M059J (cell line): Measurements from ENCODE around the gene CHP1. TPM values are rescaled to one million over a fixed set of nuclear protein-coding genes. Genes with fewer than 3 reads are reported as not detected.
"Not testable (repeated sequence)": the region's sequence is repeated elsewhere in the genome, so short reads cannot be mapped to it uniquely, and the experiment has no call there.

ENCODE experiments used
- DNase-seq: peaks from one replicate; pipeline ENCODE4 v3.0.0-alpha.2; 2012; ENCODE audit warnings: low read depth
- total RNA-seq: library from RNA; depleted of rRNA; stranded (reverse); fragments of >200 nt; shearing (Covaris generic); gene quantifications from 2 replicates; pipeline ENCODE4 v1.2.3, GENCODE V29; 2014

Gene CHP1
- total RNA-seq, 1 experiment from 2014 or later: 81.7 TPM

DNA sequence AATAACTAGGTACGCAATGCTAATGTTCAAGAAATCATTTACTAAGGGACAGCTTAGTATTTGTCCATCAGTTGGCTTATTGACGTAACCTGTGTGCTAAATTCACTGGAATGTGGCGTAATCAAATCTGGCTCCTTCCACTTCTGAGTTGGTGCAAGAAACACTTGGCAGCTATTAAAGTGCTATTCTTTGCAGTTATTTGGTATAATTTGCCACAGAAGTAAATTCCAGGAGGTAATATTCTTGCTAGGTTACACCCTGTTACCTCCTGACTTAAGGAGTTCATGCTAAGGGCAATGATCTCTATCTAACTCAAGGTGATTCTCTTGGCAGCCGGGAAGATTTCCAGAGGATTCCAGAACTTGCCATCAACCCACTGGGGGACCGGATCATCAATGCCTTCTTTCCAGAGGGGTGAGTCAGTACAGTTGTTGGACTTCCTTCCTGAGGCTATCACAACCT, 25.5 kb downstream of the CHP1 start:
- no peak for DNase-seq

DNA sequence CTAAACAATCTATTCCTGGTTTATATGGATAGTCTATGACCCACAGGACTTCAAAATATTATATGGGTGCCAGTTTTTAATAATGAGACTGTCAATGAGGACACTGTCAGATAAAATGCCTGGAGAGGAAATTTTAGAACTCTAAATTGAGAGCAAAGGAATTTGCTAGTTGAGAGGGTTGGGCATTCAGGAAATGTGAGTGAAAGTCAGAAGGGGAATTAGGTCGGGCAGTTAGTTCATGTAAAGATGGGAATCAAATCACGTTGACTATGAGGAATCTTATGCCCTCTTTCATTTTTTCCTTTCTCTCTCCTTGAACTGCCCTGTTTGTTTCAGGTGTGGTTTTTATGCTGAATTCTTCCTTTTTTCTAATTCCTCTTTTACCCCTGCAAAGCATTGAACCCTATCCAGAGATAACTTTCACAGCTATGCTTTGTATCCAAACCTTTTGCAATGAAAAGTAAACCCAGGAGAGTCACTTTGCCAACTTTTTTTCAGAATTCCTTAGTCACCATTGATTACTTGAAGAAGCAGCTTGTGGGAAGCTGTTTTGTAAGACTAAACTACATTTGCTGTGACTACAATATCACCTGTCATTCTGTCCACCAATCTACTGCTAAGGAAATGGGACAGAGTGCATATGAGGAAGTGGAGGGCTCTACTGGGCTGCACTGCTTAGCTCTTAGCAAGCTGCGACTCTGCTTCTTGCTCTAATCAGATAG, 27.8 kb downstream of the CHP1 start:
- DNase-seq: no peak

DNA sequence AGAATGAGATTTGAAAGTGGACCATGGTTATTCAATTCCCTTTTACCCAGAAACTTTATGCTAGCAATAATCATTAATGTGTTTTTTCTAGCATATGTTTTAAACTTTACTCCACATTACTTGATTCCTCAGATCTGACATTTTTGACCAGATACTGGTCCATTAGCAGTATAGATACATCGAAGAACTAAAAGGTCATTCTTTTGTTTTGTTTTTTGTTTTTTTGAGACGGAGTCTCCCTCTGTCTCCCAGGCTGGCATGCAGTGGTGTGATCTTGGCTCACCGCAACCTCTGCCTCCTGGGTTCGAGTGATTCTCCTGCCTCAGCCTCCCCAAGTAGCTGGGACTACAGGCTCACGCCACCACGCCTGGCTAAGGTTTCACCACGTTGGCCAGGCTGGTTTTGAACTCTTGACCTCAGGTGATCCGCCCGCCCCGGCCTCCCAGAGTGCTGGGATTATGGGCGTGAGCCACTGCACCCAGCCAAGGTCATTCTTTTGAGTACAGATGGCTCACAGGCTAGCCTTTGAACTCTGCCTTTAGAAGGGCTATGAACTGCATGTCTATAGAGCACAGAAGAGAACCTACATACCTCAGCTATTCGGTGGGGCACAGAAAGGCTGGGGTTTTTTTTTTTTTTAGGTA, 28.6 kb downstream of the CHP1 start:
- no peak for DNase-seq

DNA sequence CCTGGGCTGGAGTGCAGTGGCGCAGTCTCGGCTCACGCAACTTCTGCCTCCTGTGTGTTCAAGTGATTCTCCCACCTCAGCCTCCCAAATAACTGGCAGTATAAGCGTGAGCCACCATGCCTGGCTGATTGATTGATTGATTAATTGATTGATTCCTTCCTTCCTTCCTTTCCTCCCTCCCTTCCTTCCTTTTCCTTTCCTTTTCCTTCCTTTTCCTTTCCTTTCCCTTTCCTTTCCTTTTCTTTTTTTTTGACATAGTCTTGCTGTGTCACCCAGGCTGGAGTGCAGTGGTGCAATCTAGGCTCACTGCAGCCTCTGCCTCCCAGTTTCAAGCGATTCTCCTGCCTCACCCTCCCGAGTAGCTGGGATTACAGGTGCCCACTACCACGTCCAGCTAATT, 29.9 kb downstream of the CHP1 start:
- not testable (repeated sequence) for DNase-seq

DNA sequence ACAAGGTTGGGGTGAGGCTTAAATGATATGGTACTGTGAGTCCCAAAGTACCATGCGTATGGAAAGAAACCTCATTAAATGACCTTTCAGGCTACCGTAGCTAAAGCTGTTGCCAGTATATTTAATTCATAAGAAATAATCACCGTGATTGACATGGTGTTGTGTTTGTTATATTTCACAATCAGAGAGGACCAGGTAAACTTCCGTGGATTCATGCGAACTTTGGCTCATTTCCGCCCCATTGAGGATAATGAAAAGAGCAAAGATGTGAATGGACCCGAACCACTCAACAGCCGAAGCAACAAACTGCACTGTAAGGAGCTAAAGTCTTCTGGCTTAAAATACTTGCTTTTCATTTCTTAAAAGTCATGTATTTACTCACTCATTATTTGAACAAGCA, 31.5 kb downstream of the CHP1 start:
- DNase-seq: no peak

DNA sequence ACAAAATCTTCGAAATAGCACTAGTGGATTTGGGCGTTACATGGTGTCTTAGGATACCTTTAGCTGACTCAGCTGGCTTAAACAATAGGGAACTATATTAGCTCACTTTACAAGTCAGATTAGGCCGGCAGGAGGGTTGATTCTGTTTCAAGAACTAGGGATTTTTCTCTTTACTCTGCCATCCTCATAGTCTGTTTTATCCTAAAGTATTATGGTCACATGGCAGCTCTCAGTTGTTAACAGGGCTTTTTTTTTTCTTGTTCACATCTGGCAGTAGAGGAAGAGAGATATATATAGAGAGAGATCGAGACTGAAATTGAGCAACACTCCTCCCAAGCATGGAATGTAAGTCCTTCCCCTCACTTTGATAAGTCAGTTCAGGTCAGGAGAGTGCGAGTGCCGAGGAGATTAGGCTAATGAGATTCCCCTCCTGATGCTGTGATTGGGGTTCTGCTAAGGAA, 32.9 kb downstream of the CHP1 start:
- DNase-seq: no peak

DNA sequence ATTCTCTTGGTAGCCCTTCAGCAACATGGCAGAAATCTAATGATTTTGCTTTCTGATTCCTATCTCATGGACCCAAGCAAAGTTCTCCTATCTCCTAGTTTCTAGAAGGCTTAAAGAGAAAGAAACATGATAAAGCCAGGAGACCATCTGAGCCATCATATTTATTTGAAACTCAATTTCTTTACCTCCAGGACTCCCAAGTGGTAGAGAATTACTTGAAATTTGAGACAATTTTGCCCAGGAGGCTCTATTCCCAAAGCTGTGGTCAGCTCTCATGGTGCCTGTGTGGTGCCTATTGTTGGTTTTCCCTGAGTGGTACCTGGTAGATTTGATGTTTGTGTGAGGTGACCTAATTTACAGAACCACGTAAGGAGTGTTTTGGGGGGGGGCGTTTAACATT, 38.8 kb downstream of the CHP1 start:
- DNase-seq: no peak

DNA sequence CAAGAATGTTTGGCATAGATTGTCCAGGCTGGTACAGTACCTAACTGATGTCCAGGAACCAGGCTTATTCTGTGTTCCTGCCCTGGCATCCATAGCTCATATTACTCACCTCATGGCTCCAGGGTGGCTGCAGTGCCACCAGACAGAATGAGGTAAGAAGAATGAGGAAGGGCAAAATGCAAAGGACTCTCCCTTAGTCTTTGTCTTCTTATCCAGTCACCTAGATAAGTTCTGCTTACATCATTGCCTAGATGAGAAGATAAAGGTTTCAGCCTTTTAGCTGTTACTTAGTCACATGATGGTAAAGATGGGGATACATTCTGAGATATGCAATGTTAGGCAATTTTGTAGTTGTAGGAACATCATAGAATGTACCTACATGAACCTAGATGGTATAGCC, 45.8 kb downstream of the CHP1 start:
- peak; percentile 34 for DNase-seq

DNA sequence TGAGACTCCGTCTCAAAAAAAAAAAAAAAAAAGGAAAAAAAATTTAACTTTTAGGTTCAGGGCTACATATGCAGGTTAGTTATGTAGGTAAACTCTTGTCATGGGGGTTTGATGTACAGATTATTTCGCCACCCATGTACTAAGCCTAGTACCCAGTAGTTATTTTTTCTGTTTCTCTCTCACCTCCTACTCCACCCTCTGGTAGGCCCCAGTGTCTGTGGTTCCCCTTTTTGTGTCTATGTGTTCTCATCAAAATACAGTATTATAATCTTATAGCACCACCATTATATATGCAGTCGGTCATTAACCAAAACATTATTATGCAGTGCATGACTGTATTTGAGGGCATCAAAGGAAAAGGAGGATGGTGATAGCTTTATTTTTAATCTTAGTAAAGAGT, 47.3 kb downstream of the CHP1 start:
- no peak for DNase-seq

DNA sequence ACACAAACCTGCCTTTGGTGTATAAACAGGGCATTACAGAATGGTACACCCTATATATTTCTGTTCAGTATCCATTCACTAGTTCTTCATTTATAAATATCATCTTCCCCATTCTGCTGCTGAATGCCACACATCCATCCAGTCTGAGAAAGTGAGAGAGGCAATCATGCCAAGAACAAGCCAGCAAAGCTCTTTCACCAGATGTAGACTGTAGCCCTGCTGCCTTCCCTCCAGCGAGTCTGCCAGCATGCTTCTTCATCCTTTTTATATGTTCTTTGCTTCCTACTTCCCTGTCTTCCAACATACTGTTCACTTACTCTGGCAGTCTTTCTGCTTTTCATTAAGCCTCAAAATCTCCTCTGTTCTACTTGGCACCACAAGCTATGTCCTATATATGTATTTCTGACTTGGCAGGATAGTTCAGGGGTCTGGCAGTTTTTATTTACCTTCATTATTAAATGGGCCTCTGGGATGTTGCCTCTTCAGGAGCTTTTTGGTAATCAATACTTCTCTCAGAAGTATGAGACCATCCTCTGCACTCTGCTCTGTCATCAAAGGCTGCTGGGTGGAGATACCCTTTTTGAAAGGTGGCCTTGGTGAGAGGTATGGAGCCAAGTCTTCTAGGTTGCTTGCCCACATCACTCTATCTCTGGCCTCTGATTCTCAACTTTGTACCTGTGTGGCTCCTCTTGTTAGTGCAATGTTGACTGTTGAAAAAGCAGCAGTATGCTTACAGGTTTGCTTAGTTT, 48.6 kb downstream of the CHP1 start:
- no peak for DNase-seq

DNA sequence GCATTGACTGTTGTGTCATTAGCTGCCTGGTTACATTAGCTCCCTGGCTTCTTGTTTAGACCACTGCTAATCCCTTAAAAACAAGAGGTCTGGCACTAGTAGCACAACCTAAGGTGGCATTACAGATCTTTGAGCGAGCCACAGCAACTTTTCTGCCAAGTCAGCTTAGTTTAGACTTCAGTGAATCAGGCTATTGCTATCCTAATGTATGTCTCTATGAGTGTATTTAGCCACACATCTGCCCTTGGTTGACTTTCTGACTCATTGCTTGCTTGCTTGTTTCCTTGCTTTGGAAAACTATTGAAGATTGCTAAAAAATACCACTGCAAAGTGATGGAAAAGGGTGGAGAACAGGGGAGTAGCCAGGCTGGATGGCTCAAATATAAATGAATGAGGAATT, 50.2 kb downstream of the CHP1 start:
- peak; percentile 85 for DNase-seq

DNA sequence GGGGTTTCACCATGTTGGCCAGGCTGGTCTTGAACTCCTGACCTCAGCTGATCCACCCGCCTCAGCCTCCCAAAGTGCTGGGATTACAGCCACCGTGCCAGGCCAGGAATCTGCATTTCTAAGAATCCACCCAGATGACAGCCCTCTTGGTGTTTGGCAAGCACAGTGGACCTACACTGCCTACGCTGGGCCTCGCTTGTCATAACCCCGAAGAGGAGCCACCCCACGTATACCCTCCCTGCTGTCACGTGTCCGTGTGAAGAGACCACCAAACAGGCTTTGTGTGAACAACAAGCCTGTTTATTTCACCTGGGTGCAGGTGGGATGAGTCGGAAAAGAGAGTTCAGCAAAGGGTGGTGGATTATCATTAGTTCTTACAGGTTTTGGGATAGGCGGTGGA, 51.4 kb downstream of the CHP1 start:
- DNase-seq: not testable (repeated sequence)

DNA sequence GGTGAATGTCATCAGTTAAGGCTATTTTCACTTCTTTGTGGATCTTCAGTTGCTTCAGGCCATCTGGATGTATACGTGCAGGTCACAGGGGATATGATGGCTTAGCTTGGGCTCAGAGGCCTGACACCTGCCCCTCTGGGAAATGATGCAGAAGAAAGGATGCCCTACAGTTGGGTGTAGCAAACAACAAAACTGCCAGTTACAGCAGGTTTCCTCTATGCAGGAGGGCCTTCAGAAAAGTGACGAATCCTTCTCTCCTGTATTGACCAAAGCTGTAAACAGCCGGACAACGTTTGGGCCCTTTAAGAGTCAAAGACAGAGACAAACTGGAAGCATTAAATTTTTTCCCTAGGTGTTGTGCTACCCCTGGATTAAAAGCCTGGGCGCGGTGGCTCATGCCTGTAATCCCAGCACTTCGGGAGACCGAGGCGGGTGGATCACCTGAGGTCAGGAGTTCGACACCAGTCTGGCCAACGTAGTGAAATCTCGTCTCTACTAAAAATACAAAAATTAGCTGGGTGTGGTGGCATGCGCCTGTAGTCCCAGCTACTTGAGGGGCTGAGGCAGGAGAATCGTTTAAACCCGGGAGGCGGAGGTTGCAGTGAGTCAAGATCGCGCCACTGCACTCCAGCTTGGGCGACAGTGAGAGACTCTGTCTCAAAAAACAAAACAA, 52.0 kb downstream of the CHP1 start:
- DNase-seq: not testable (repeated sequence)

DNA sequence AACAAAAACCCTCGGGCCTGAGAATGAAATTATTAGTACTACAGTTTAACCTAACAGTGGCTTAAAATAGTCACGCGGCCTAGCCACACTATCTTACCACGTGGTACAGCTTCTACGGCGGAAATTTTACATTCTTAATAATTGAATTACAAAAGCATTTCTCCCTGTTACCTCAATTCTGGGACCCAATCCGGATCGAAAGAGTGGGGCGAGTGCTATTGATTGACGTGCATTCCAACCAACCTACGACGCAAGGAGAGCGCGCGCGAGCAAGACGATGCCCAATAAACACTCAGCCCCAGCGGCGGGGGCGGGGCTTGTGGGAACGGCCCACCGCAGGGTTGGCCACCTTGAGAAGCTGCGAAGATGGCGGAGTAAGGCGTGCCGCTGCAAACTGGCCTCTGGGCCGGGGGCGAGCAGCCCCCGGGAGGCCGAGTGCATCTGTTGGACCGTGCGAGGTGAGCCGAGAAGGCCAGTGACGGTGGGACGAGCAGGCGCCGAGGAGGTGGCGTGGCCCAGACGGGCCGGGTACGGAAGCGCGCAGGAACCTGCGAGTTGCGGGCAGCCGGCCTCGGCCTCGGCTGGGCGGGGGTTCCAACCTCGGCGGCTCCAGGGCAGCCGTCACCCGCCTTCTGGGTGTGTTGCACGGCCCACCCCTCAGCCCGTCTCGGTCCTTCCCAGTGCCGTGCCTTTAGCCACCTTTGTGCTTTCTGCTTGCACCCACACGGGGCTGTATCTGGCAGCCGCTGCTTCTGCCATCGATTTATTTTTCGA, 52.8 kb downstream of the CHP1 start:
- DNase-seq: peak; percentile 98

DNA sequence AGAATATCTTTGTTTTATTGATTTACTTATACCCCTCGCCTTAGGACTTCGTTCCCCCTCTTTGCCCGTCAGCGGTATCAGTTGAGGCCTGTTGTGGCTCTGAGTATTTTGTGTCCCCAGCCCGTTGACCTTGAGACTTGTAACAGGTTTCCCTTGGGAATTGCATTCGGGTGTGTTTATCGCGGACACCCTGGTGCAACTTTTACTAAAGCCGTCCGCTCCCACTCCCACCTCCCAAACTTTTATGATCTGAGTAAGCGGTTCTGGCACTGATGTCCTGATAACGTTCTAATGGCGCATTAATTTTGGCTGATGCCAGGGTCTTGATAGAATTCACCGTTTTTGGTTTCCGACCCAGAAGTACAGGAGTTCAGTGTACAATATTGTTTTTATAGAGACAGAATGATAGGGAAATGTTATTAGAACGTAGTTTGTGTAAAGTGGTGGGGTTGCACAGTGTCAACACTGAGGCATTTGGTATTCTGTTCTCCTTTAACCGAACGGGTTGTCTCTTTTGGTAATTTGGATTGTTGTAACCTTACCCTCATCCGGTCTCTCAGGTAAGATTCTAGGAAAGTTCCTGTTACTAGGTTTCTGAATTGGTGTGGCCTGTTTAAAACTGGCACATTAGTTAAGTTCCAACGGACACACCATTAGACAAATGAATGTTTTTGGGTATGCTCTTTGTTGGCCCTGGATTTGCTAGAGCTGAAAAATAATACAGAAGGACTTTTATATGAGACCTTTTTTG, 53.5 kb downstream of the CHP1 start:
- DNase-seq: peak; percentile 35

DNA sequence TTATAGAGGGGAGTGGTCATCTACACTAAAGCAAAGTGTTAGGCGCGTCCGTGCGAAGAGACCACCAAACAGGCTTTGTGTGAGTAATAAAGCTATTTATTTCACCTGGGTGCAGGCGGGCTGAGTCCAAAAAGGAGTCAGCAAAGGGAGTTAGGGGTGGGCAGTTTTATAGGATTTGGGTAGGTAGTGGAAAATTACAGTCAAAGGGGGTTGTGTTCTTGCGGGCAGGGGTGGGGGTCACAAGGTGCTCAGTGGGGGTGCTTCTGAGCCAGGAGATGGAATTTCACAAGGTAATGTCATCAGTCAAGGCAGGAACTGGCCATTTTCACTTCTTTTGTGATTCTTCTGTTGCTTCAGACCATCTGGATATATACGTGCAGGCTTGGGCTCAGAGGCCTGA, 54.2 kb downstream of the CHP1 start:
- DNase-seq: no peak

DNA sequence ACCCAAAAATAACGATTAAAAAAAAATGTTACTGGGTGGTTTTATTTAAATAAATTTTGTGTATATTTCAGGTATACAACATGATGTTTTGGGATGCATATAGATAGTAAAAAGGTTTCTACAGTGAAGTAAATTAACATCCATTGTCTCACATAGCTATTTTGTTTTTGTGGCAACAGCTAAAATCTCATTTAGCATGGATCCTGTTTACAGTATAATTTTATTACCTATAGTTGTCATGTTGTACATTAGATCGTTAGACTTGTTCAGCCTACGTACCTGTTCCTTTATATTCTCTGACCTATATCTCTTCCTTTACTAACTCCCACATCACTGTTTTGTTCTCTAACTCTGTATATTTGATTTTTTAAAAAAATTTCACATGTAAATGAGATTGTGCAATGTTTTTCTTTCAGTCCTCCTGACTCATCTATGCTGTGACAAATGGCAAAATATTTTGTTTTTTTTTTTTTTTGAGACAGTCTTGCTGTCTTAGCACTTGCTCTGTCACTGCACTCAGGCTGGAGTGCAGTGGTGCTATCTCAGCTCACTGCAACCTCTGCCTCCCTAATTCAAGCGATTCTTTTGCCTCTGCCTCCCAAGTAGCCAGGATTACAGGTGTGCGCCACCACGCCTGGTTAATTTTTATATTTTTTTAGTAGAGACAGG, 55.7 kb downstream of the CHP1 start:
- DNase-seq: peak; percentile 39

DNA sequence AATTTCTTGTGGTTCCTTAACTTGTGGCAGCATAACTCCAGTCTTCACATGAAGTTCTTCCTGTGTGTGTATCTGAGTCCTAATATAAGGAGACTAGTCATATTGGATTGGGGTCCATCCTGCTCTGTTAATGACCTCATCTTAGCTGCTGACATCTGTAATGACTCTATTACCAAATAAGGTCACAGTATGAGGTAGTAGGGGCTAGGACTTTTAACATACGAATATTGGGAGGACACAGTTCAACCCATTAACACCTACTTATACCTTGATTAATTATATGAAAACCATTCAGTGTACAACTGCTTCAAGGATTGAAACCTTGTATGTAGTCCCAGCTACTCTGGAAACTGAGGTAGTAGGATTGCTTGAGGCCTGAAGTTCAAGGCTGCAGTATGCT, 57.4 kb downstream of the CHP1 start:
- DNase-seq: no peak

DNA sequence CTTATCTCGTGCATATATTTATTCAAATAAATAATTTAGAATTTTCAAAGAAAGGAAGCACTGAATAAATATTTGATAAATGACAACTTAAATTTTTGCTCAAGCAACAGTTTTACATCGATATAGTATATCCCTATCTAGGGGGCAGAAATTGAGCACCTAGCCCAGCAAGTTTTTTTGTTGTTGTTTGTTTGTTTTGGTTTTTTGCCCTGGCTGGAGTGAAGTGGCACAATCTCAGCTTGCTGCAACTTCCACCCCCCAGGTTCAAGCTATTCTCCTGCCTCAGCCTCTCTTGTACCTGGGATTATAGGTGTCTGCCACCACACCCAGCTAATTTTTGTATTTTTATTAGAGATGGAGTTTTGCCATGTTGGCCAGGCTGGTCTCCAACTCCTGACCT, 58.9 kb downstream of the CHP1 start:
- DNase-seq: no peak

DNA sequence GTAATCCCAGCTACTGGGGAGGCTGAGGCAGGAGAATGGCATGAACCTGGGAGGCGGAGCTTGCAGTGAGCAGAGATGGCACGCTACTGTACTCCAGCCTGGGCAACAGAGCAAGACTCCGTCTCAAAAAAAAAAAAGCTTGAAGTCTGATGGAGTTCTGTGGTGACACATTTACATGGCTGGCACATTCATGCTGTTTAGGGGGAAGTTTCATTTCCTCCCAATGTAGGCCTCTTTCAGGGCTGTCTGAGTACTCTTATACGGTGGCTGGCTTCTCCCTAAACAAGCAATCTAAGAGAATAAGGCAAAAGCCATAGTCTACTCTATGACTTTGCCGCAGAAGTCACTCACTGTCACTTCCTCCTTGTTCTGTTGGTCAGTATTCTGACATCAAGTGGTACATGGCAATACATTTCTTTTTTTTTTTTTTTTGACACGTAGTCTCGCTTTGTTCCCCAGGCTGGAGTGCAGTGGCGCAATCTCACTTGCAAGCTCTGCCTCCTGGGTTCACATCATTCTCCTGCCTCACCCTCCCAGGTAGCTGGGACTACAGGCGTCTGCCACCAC, 60.1 kb downstream of the CHP1 start:
- DNase-seq: no peak
